H9 (cell line): ENCODE data around the gene RICTOR. TPM values are rescaled to one million over a fixed set of nuclear protein-coding genes. Genes with fewer than 3 reads are reported as not detected.
A peak's percentile ranks its signal among the peaks of the same experiment; 100 is the strongest.

Experiments
- DNase-seq: peaks from one replicate; pipeline ENCODE4 v3.0.0-alpha.2; 2017
- H2AFZ ChIP-seq: one replicate; pipeline ENCODE4 v1.6.1; 2013; ENCODE audit warnings: mild to moderate bottlenecking, low read length, control low read depth, moderate library complexity
- H2AK5ac ChIP-seq: 2 replicates; pipeline ENCODE4 v1.6.1; 2013; ENCODE audit warnings: low read length, control low read depth, mixed read lengths; ENCODE audit not compliant: insufficient read length
- H2BK120ac ChIP-seq: one replicate; pipeline ENCODE4 v1.6.1; 2013; ENCODE audit warnings: low read depth, mild to moderate bottlenecking, low read length, control low read depth, inconsistent platforms; ENCODE audit not compliant: poor library complexity, severe bottlenecking
- H2BK12ac ChIP-seq: 2 replicates; pipeline ENCODE4 v1.6.1; 2013; ENCODE audit warnings: low read length, control low read depth, mixed read lengths, low read depth; ENCODE audit not compliant: insufficient read length
- H2BK15ac ChIP-seq: 2 replicates; pipeline ENCODE4 v1.6.1; 2013; ENCODE audit warnings: low read depth, low read length, control low read depth
- H2BK20ac ChIP-seq: one replicate; pipeline ENCODE4 v1.6.1; 2013; ENCODE audit warnings: low read depth, mild to moderate bottlenecking, low read length, control low read depth, inconsistent platforms; ENCODE audit not compliant: poor library complexity, severe bottlenecking
- H2BK5ac ChIP-seq: 2 replicates; pipeline ENCODE4 v1.6.1; 2013; ENCODE audit warnings: low read length, control low read depth, mixed read lengths; ENCODE audit not compliant: insufficient read length
- H3K14ac ChIP-seq: 2 replicates; pipeline ENCODE4 v1.6.1; 2013; ENCODE audit warnings: low read length, control low read depth; ENCODE audit not compliant: insufficient read depth
- H3K18ac ChIP-seq: 2 replicates; pipeline ENCODE4 v1.6.1; 2013; ENCODE audit warnings: low read depth, mild to moderate bottlenecking, mixed read lengths, low read length, control low read depth; ENCODE audit not compliant: insufficient read length
- H3K23ac ChIP-seq: 2 replicates; pipeline ENCODE4 v1.6.1; 2013; ENCODE audit warnings: low read length, control low read depth, mixed read lengths, low read depth; ENCODE audit not compliant: insufficient read length
- H3K23me2 ChIP-seq: 2 replicates; pipeline ENCODE4 v1.6.1; 2013; ENCODE audit warnings: low read depth, mild to moderate bottlenecking, mixed read lengths, low read length, control low read depth; ENCODE audit not compliant: insufficient read length, poor library complexity, severe bottlenecking
- H3K27ac ChIP-seq: 2 replicates; pipeline ENCODE4 v1.5.1; 2013; ENCODE audit warnings: low read length, control low read depth, mixed read lengths, low read depth; ENCODE audit not compliant: insufficient read length
- H3K27me3 ChIP-seq: 2 replicates; pipeline ENCODE4 v1.6.1; 2013; ENCODE audit warnings: low read length, control low read depth, inconsistent platforms; ENCODE audit not compliant: insufficient read depth
- H3K4ac ChIP-seq: 2 replicates; pipeline ENCODE4 v1.6.1; 2013; ENCODE audit warnings: low read depth, mild to moderate bottlenecking, control low read depth, inconsistent platforms, low read length, moderate library complexity
- H3K4me1 ChIP-seq: 2 replicates; pipeline ENCODE4 v1.6.1; 2013; ENCODE audit warnings: low read length, control low read depth, inconsistent platforms; ENCODE audit not compliant: insufficient read depth
- H3K4me2 ChIP-seq: 2 replicates; pipeline ENCODE4 v1.6.1; 2013; ENCODE audit warnings: low read length, control low read depth, mixed read lengths; ENCODE audit not compliant: insufficient read length, insufficient read depth
- H3K56ac ChIP-seq: 2 replicates; pipeline ENCODE4 v1.6.1; 2013; ENCODE audit warnings: low read depth, mild to moderate bottlenecking, mixed read lengths, low read length, control low read depth; ENCODE audit not compliant: insufficient read length
- H3K79me1 ChIP-seq: 2 replicates; pipeline ENCODE4 v1.6.1; 2013; ENCODE audit warnings: low read depth, mild to moderate bottlenecking, moderate library complexity, low read length, control low read depth, inconsistent platforms; ENCODE audit not compliant: insufficient read depth, poor library complexity, severe bottlenecking
- H3K79me2 ChIP-seq: 2 replicates; pipeline ENCODE4 v1.6.1; 2013; ENCODE audit warnings: low read length, control low read depth, inconsistent platforms; ENCODE audit not compliant: insufficient read depth
- H3K9ac ChIP-seq: 2 replicates; pipeline ENCODE4 v1.6.1; 2013; ENCODE audit warnings: low read length, control low read depth, mixed read lengths; ENCODE audit not compliant: insufficient read length; ENCODE audit errors: extremely low read depth
- H3K9me3 ChIP-seq: one replicate; pipeline ENCODE4 v1.6.1; 2013; ENCODE audit warnings: low read depth, low read length, inconsistent platforms; ENCODE audit not compliant: control insufficient read depth
- H3T11ph ChIP-seq: one replicate; pipeline ENCODE4 v1.6.1; 2013; ENCODE audit warnings: mild to moderate bottlenecking, low read length, control low read depth, inconsistent platforms
- H4K20me1 ChIP-seq: one replicate; pipeline ENCODE4 v1.6.1; 2013; ENCODE audit not compliant: control insufficient read depth, insufficient read length, insufficient read depth
- H4K5ac ChIP-seq: 2 replicates; pipeline ENCODE4 v1.6.1; 2013; ENCODE audit warnings: low read depth, mild to moderate bottlenecking, mixed read lengths, low read length, control low read depth; ENCODE audit not compliant: insufficient read length
- H4K8ac ChIP-seq: replicated peaks from 2 replicates; pipeline ENCODE4 v1.6.1; 2013; ENCODE audit warnings: low read length, control low read depth, mixed read lengths, low read depth; ENCODE audit not compliant: insufficient read length
- H4K91ac ChIP-seq: 2 replicates; pipeline ENCODE4 v1.6.1; 2013; ENCODE audit warnings: low read depth, mild to moderate bottlenecking, moderate library complexity, mixed read lengths, low read length, control low read depth; ENCODE audit not compliant: insufficient read length
- H3K27ac Mint-ChIP-seq, 3 experiments: 2 replicates in 2 of 3; 3 replicates in 1 of 3; pipeline ENCODE4 v1.8.0; 2020 to 2021; ENCODE audit warnings: mixed read lengths in 3 of 3, mild to moderate bottlenecking in 1 of 3, moderate library complexity in 1 of 3
- H3K27me3 Mint-ChIP-seq: 2 replicates; pipeline ENCODE4 v1.8.0; 2021; ENCODE audit warnings: low read depth, mild to moderate bottlenecking, moderate library complexity, mixed read lengths
- H3K36me3 Mint-ChIP-seq, 3 experiments: 2 replicates in 2 of 3; 3 replicates in 1 of 3; pipeline ENCODE4 v1.8.0; 2020 to 2021; ENCODE audit warnings: low read depth in 3 of 3, mixed read lengths in 3 of 3; ENCODE audit not compliant: insufficient read depth in 1 of 3
- H3K4me1 Mint-ChIP-seq, 2 experiments: 2 replicates each; pipeline ENCODE4 v1.8.0; 2020; ENCODE audit warnings: mixed read lengths in 2 of 2
- H3K4me3 Mint-ChIP-seq, 2 experiments: 2 replicates in 1 of 2; 3 replicates in 1 of 2; pipeline ENCODE4 v1.8.0; 2020 to 2021; ENCODE audit warnings: mild to moderate bottlenecking in 2 of 2, mixed read lengths in 2 of 2, moderate library complexity in 1 of 2
- H3K9me3 Mint-ChIP-seq, 2 experiments: 2 replicates in 1 of 2; 3 replicates in 1 of 2; pipeline ENCODE4 v1.8.0; 2020; ENCODE audit warnings: mild to moderate bottlenecking in 2 of 2, mixed read lengths in 2 of 2, moderate library complexity in 1 of 2
- WGBS: extraction: QIAGEN DNeasy Blood & Tissue Kit; methylation state at CpG from one replicate; pipeline ENCODE4 v1.1.7; 2013; ENCODE audit warnings: missing lambda C conversion rate, low lambda C conversion rate, mixed read lengths; ENCODE audit not compliant: insufficient read length; ENCODE audit errors: extremely low coverage; 5-methylcytosine and 5-hydroxymethylcytosine counted together
- total RNA-seq: library from RNA; stranded (reverse); gene quantifications from 2 replicates; pipeline ENCODE4 v1.2.1, GENCODE V29; 2021
- TF ChIP-seq, protein P1 (sequence below): fragments of 200-600 bp; sonication (generic); conservative IDR thresholded peaks from 3 replicates; pipeline ENCODE4 v1.8.0; 2021; ENCODE audit warnings: antibody characterized with exemption, mild to moderate bottlenecking

RICTOR gene
- total RNA-seq, 1 experiment from 2014 or later: 20.9 TPM

DNA sequence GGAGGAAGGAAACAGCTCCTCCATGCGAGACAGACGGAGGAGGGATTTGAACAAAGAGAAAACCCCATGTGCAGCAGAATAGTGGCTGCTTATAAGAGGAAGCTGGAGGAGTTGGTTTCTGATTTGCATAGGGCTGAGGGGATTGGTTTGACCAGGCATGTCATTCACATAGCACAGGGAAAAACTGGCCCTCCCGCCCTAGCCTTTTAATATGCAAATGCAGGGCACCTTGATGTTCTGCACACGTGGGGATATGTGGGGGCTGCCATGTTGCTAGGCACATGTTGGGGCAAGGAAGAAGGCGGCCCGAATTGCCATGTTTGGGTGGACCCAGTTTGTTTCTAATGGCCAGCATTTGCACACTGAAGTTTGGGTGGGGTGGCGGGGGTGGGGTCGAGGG lies 186.2 kb downstream of the RICTOR start:
- Histone ChIP-seq H2BK120ac (no peak overlapping the region), H4K91ac (no peak overlapping the region), H4K20me1 (no peaks in the 10 kb centered on the region), H2BK15ac (no peak overlapping the region), H3K14ac (no peak overlapping the region), H3K23ac (no peak overlapping the region), H4K8ac (no peak overlapping the region), H3K18ac (no peak overlapping the region), H3K9me3 (no peaks in the 10 kb centered on the region), H3K4me1 (no peaks in the 10 kb centered on the region), H3K27me3 (no peaks in the 10 kb centered on the region), H3K56ac (no peak overlapping the region), H3K27ac (no peak overlapping the region), H2AFZ (peak overlapping the region; percentile 63), H3K4ac (no peak overlapping the region), H3K23me2 (no peaks in the 10 kb centered on the region), H3K79me1 (no peaks in the 10 kb centered on the region), H2BK5ac (no peak overlapping the region), H2AK5ac (no peak overlapping the region), H2BK12ac (no peak overlapping the region), H3T11ph (no peak overlapping the region), H3K9ac (no peak overlapping the region), H2BK20ac (no peak overlapping the region), H3K4me2 (no peak overlapping the region), H3K79me2 (no peaks in the 10 kb centered on the region), H4K5ac (no peak overlapping the region)
- H3K9me3 Mint-ChIP-seq: no peaks in the 10 kb centered on the region
- no peaks in the 10 kb centered on the region for H3K27me3 Mint-ChIP-seq
- H3K27ac Mint-ChIP-seq: peak overlapping the region; percentile 14 to 40 (median 27); a peak in 4 of 7 replicates
- DNase-seq: peak; percentile 81
- H3K4me1 Mint-ChIP-seq: peaks cover 2 to 13% of the 10 kb centered on the region in 2 experiments; a peak in 2 of 4 replicates
- H3K4me3 Mint-ChIP-seq: no peak overlapping the region
- TF ChIP-seq, protein P1, sequence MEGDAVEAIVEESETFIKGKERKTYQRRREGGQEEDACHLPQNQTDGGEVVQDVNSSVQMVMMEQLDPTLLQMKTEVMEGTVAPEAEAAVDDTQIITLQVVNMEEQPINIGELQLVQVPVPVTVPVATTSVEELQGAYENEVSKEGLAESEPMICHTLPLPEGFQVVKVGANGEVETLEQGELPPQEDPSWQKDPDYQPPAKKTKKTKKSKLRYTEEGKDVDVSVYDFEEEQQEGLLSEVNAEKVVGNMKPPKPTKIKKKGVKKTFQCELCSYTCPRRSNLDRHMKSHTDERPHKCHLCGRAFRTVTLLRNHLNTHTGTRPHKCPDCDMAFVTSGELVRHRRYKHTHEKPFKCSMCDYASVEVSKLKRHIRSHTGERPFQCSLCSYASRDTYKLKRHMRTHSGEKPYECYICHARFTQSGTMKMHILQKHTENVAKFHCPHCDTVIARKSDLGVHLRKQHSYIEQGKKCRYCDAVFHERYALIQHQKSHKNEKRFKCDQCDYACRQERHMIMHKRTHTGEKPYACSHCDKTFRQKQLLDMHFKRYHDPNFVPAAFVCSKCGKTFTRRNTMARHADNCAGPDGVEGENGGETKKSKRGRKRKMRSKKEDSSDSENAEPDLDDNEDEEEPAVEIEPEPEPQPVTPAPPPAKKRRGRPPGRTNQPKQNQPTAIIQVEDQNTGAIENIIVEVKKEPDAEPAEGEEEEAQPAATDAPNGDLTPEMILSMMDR: no peak
- WGBS: no CpG with 5 or more reads among the region's 8 CpGs
- H3K36me3 Mint-ChIP-seq: peaks cover 0 to 2% (median 0%) of the 10 kb centered on the region in 3 experiments; a peak in 1 of 7 replicates

Other genes with a start within 250 kb of the RICTOR start
- 1.5 and 1.6 TPM in 2 replicates for gene OSMR, start 228.4 kb downstream of the RICTOR start, total RNA-seq
- not detected in 2 replicates for gene FYB1, start 145.2 kb upstream of the RICTOR start, total RNA-seq